Activated CD4-positive, alpha-beta T cell treated with anti-CD3 and anti-CD28 coated beads, Interleukin-2, amount 50 U/mL, for 48 hours (primary cell): ENCODE data around the gene BNC1.

ENCODE experiments used
- DNase-seq, 2 experiments: peaks; one replicate each; pipeline ENCODE4 v3.0.0-alpha.2; 2020

Gene BNC1, protein sequence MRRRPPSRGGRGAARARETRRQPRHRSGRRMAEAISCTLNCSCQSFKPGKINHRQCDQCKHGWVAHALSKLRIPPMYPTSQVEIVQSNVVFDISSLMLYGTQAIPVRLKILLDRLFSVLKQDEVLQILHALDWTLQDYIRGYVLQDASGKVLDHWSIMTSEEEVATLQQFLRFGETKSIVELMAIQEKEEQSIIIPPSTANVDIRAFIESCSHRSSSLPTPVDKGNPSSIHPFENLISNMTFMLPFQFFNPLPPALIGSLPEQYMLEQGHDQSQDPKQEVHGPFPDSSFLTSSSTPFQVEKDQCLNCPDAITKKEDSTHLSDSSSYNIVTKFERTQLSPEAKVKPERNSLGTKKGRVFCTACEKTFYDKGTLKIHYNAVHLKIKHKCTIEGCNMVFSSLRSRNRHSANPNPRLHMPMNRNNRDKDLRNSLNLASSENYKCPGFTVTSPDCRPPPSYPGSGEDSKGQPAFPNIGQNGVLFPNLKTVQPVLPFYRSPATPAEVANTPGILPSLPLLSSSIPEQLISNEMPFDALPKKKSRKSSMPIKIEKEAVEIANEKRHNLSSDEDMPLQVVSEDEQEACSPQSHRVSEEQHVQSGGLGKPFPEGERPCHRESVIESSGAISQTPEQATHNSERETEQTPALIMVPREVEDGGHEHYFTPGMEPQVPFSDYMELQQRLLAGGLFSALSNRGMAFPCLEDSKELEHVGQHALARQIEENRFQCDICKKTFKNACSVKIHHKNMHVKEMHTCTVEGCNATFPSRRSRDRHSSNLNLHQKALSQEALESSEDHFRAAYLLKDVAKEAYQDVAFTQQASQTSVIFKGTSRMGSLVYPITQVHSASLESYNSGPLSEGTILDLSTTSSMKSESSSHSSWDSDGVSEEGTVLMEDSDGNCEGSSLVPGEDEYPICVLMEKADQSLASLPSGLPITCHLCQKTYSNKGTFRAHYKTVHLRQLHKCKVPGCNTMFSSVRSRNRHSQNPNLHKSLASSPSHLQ

DNA sequence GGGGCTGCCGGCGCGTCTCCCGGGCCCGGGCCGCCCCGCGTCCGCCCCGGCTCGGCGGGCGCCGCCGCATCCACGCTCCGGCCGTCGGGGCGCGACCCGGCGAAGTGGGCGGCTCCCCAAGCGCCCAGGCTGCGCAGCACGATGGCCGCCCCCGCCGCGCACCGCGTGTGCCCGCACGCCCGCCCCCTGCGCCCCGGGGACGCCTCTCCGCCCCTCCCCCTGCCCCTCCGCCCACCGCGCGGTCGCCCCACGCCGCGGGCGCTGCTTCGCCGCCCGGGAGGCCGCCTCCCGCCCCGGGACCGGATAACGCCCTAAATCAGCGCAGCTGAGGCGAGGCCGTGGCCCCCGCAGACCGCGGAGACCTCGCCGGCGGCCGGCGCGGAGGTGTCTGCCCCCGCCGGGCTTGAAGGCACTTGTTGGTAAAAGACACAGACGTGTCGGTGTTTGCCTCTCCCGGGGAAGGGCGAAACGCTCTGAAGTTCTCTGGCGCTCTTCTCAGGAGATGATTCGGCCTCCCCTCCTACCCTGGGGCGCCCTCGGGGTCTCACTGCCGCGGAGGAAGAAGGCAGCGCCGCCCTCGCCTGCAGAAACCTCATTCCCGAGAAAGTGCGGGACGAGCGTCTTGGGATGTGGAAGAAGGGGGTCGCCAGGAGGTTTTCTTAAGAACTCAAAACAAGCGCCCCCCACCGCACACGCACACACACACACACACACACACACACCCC is at the start of gene BNC1:
Gene BNC1, minus strand, starts transcription at position 106 of the 725 bp plus-strand sequence. Its CDS starts 36 bp downstream, at position 70.
- no peak for DNase-seq

DNA sequence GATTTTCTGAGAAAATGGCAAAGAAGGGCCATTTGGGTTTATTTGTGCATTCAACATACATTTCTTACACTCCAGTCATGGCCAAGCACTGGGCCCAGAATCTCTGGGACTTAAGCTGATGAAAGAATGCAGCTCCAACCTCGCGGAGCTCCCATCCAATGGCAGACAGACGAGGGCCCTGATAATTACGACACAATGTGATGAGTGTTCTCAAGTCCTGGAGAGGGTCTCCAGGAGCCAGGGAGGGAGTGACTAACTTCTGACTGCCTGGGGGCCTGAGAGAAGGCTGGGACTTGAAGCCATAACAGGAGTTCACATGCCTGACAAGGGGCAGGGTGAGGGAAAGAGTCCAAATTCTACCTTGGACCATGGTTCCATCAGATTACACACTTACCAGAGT is 42.6 kb upstream of the BNC1 start:
- no peak for DNase-seq

DNA sequence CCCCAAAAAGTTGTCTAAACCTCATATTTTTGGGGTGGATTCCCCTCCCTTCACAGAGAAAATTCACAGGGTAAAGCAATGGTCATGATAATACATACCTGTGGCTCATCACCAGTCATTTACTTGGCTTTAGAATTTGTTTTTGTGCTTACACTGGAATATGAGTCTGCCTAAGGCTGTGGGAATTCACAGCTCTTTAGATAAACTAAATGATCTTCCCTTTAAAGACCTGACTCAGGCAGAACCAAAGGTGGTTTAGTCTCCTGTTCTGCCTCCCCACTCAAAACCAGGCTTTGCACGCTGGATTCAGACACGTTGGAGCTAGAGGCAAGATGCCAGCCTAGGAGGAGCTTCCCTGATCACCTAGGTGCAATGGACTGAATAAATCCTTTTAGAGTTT is 40.3 kb upstream of the BNC1 start:
- DNase-seq, result no peak

DNA sequence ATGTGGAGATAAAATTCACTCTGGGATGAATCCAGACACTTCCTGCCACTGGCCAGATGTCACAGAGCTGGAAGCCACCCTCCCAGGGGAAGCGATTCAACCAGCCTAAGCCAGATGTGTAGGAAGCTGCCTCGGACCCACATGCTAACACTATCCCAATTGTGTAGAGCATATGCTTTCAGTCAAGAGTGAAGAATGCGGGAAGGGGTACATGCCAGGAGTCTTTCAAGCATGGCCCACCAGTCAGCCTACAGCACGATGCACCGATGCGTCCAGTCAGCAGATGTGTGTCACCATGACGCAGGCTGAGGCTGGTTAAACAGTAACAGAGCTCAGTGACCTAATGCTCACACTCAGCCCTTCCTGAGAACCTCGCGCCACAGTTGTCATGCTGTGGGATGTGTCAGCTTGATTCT is 38.8 kb upstream of the BNC1 start:
- DNase-seq, result no peak

DNA sequence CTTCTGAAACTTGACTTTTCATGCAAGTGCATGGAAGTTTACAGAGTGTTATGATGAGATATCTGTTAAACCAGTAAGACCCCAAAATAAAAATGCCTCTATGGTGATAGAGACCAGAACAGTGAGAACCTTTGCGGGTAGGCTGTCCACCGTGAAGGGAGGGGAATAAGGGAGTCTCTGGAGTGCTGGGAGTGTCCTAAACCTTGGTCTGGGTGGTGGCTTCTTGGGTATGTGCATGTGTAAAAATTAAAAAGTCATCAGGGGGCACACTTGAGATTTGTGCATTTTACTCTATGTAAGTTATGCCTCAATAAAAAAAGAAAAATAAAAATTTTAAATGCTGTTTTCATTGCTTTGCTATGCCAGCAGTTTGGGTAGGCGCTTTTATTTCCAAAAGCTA is 38.2 kb upstream of the BNC1 start:
- no peak for DNase-seq

DNA sequence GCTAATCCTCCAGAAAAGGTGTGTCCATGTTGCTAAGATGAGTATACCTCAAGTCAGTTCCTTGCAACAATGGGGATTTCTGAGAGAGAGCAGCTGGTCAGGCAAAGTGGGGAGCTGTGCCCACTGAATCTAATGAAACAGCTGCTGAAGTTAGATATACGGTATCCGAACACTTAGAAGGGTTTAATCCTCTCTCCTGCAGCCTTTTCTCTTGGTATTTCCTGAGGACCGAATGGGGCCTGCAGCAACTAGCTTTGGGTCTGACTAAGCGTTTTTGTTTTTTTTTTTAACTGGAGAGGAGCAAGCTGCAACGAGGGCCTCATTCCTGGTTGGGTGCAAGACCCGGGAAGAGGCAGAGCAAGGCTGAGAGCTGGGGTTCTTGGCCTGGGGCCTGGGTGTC is 37.6 kb upstream of the BNC1 start:
- no peak for DNase-seq

DNA sequence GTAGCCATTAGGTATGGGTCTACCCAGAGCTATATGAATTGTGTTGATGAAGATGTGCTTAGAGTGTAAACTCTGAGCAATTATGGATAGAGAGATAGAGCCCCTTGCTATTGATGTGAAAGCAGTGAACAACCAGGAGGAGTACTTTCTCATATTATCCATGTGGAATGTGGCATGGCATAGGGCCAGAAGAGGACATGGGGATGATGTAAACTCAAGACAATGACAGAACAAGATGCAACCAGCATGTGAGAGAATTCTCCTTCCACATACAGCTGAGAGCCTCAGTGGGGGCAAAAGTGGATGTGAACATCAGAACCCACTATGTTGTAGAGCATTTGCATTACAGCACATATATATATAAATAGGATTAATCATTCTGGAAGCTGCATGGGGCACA is 36.4 kb upstream of the BNC1 start:
- no peak for DNase-seq

DNA sequence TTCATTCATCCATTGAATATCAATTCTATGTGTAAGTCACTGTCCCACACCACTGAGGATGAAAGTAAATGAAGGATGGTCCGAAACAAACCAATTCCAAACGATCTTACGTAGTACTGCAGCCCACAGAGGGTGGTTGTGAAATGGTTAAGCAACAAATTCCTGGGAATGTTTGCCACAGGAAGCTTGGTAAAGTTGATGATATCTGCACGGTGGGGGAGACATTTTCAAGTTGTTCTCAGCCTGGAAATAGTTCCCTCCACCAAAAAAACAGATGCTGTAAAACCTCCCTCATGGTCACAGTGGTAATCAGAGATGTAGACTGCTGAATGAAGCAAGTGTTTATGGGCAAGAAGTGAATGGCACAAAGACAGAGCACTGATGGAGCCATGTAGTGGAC is 35.9 kb upstream of the BNC1 start:
- DNase-seq, result no peak

DNA sequence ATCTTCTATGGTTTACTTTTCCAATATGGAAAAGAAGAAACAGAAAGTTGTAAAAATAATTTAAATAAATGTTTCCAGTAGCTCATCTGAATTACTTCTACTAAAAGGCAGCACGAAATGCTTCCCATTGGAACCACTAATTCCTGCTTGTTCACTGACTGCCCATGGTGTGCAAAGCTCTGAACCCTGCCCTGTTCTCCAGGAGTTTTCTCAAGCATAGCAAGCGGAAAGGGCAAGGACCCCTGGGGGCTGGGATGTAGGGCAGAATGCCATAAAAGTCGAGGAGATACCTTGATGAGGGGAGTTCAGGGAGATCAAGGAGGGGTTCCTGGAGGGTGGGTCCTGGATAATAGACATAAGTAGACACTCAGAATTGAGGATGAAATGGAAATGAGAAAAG is 35.3 kb upstream of the BNC1 start:
- DNase-seq, result no peak

DNA sequence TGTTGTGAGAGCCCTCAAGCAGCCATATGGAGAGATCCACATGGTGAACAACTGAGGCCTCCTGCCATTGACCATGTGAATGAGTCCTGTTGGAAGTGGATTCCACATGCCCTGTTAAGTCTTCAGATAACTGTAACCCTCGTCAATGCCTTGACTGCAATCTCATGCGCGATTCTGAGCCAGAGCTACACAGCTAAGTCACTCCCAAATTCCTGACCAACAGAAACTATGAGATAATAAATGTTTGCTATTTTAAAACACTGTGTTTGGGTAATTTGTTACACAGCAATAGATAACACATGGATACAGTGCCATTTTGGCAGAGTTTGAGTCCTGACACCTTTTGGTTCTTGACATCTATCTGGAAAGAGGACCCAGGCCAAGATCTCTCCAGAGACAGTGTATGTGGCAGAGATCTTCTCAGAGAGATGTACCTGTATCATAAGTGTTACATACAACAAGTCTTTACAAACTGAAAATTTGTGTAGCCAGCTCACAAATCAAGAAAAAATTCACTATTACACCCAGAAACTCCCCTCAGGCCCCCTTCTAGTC is 34.5 kb upstream of the BNC1 start:
- DNase-seq, result no peak

DNA sequence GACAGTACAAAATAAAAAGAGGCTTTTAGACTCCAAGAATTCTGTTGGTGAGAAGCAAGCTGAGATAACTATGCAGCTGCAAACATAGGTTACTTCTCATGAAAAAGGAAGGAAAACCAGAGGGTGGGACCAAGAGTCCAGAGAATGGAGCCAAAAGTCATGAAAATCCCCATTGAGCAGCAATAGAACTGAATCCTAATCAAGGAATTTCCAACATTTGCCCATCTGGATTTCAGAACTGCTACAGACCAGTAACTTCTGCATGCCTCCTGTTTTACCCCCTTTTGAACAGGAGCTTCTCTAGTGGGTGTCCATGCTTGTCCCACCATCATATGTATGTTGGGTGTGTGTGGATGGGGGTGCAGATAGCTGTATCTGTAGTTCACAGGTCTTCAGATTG is 33.6 kb upstream of the BNC1 start:
- no peak for DNase-seq

DNA sequence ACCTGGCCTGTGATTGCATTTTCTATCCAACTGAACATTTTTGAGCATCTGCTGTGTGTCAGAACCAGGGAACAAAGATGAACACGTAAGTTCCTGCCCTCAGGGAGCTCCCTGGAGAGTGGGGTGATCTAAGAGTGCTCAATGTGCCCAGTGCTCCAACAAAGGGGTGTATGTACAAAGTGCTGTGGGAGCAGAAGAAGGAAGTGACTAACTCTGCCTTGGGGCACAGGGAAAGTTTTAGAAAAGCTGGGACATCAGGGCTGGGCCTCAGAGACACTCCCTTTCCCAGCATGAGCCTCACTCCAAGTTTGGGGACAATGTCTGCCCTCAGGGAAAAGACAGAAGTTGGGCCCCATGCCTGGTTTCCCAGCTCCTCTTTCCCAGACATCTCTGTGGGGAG is 27.6 kb upstream of the BNC1 start:
- DNase-seq, result no peak

DNA sequence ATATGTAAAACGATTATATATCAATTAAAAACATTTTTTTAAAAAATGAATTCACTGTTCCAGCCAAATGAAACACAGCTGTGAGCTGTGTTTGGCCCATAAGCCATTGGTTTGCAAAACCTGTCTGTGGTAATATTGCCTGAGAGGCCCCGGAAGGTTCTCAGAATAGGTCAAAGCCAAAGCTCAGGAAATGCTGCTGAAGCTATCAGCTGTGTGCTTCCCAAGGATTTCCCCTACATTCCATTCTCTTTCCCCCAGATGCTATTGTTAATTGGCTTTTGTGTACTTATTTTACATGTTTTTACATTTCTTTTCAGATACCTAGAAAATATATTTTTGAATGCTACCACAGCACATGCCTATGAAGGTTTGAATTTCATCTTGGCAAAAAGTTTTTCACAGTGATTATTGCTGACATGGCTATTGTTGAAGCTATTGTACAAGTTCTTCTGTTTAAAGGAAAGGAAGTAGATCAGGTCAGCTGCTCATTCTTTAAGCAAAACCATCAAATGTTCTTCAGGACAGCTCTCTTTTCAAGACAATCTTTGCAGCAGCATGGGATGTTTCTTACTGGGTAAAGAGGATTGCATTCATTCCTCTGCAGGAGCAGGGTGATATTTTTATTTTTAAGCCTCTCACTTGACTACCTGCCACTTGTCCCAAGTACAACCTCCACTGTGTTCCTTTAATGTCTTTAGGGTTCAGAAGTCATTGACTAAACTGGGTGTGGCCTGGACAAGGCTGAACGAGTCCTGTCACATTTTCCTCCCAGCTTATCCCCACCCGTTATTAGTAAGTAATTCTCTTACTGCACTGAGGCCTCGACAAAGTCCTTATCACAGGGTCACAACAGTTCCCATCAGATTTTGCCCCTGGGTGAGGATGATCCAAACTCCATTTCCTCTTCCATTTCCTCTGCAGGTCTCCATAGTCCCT is 26.3 kb upstream of the BNC1 start:
- DNase-seq, result no peak

DNA sequence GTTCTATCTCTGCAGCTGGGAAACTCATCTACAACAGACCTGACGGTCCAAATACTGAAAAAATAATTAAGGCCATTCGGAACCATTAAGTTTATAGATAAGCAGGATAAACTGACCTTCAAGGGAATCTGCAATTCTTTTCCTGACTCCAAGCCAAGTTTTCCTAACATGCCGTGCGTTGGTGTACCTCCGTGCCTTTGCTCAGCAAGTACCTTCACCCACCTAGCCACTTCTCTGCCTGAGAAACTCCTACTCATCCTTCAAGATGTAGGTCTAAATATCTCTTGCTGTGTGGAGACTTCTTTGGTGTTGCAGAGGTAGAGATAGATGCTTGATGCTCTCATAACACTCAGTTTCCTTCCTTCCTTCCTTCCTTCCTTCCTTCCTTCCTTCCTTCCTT is 24.2 kb upstream of the BNC1 start:
- DNase-seq, result no peak

DNA sequence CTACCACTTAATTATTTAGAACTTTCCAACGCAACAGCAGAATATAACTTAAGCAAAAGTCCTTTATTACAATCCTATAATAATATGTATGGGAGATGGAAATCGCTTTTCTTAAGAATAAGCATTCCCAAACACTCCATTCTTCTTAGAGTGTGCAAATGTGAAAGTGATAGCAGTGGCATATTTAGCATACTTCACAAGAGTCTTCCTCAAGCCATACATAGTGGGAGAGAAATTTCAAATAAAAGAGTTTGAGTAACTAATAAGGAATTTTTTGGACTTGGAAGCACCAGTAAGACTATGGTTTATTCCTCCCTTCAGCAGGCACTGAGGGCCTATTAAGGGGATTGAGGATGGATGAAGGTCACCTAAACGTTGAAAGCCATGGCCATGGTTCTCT is 22.1 kb upstream of the BNC1 start:
- no peak for DNase-seq

DNA sequence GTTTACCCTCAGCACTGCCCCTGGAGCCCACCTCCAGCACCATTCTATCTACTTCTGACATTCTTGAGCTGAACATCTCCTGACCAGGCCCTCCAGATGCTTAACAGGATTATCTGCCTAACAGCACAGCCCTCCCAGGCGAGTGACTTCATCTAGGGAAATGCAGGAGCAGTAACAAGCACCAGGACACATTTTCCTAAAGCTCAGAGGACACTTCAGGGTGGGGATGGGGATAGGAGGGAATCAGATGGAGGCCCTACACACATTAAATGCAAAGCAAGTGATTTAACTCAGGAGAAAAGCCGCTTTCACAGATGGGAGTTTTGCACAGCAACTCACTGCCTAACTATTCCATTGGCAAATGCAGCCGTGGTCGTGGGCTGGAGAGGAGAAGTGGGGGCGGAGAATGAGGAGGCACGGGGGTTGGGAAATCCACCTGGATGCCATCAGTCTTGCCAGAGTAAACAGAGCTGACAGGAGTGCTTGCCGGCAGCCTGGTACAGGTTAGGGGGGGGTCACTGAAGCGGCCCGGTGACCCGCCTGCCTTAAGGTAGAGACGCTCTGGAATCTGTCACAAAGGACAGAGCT is 21.3 kb upstream of the BNC1 start:
- DNase-seq, result no peak

DNA sequence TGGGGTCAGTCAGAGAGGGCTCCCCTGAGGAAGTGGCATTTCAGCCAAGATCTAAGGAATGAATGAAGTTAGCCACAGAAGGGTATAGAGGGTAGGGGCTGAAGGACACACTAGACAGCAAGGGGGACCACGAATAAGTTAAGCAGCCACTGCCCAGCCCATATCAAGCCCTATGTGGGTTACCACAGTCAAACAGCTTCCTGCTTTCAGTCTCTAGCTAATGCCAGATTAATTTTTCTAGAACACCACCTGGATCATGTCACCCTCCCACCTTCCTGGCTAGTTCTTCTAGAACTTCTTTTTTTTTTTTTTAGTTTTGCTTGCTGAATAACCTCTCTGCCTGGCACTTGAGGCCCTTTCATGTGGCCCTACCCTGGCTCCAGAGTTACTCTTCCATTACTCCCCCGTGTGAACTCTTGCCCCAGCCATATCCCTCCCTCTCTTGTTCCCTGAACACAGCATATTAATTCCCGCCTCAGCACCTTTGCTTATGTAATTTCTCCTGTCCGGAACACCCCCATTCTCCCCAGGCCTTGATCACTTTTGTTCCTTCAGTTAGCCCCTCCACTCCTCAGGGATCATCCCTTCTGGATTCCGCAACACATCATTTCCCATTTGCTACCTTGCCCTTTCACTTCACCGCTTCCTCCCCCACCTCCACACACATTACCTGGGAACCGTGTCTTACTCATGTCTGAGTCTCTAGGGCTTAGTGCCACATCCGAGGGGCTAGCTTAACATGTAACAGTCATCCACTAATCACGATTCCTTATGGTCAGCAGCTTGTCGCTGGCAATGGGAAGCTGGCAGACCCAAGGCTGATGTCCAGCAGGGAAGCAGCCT is 20.6 kb upstream of the BNC1 start:
- no peak for DNase-seq

DNA sequence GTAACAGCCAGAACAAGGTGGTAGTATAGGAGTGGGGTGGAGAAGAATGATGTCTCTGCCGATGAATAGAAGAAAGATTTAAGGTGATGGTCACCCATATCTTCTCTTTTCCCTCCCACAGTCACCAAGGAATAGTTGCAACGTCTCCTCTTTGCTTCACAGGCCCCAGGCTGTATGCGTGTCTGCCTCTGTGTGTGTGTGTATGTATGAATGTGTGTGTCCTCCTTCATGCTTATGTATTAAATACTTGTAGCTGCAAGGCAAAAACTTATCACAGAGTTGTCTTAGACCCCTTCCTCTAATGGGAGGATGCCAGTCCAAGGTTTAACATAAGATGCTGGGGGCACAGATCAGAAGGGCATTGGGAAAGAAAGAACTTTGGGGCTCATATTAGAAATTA is 19.1 kb upstream of the BNC1 start:
- no peak for DNase-seq

DNA sequence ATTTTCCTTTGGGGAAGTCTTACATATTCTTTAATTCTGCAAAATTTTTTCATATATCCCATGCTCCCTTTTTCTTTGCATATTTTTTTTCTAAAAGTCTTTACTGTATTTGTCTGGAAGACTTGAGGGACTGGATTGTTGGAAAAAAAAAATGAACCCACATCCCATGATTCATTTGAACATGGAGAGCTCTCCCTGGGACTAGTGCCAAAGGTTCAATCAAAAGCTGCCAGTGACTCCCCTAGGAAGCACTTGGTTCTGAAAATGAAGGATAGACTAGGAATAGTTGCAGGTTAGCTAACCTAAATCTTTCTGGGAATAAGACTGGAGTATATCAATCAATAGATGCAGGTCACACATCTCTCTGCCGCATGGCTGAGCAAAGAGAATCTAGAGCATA is 16.4 kb upstream of the BNC1 start:
- DNase-seq, result no peak

DNA sequence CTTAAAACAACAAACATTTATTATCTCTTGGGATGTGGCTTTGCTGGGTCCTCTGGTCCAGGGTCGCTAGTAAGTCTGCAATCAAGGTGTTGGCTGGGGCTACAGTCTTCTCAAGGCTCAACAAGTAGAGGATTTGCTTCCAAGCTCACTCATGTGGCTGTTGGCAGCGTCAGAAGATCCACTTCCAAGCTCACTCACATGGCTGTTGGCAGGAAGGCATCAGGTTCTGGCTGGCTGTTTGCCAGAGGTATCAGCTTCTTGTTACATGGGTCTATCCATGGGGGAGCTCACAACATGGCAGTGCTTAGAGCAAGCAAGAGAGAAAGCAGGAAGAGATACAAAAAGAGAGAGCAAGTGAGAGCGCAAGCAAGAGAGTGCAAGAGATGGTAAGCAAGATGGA is 15.0 kb upstream of the BNC1 start:
- no peak for DNase-seq
